Measurements from ENCODE around the gene CDK2. TPM values are rescaled to one million over a fixed set of nuclear protein-coding genes. Genes with fewer than 3 reads are reported as not detected.
A peak's percentile ranks its signal among the peaks of the same experiment; 100 is the strongest.

The CDK2 gene
- polyA plus RNA-seq, 1 donor from 2014 or later = 2.6 TPM

DNA sequence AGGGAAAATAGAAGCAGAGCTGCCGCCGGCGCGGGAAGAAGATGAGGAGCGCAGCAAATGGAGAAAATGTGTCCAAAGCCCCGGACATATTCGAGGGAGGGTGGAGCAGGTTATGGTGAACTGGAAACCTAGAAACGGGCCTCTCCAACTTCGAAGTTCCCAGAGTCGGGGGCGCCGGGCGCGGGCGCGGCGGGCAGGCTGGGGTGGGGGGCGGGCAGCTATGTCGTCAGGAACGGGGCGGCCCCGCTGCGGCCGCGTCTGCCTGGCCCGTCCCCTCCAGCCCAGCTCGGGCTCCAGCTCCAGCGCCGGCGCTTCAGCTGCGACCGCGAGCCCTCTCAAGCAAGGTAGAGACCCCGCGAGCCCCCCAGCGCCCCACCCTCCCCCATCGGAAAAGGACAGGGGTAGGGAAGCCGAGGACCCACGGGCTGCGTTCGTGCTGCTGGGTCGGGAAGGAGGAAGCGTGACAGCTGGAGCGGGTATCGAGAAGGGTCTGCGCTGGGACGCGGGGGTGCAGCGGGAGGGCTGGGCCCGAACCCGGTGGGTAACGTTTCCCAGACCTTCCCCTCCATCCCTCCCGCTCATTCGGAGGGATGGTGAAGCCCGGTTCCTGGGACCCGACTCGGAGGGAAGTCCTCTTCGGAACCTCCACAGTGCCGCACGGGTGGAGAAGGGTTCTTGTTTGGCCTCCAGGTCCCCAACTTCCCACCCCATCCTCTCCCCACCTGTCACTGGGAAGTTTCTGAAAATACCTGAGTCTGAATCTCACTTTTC is 34.7 kb upstream of the CDK2 start:
- H3K9ac ChIP-seq (ENCODE audit: low read length) = peak overlapping the region; percentile 55
- no peaks in the 10 kb centered on the region for H3K36me3 ChIP-seq (ENCODE audit: insufficient read depth, low read length)
- peak overlapping the region; percentile 2 for H2AFZ ChIP-seq (ENCODE audit: low read depth, low read length)
- H3K4me2 ChIP-seq (ENCODE audit: low read length) = peak overlapping the region; percentile 53
- peaks cover 40% of the 10 kb centered on the region for H3K27me3 ChIP-seq (ENCODE audit: insufficient read depth, low read depth, low read length)
- no peaks in the 10 kb centered on the region for H4K20me1 ChIP-seq (ENCODE audit: insufficient read depth)
- H3K9me2 ChIP-seq (ENCODE audit: insufficient read depth, low read length) = no peaks in the 10 kb centered on the region
- H3K27ac ChIP-seq (ENCODE audit: low read length) = no peak overlapping the region
- no peaks in the 10 kb centered on the region for H3F3A ChIP-seq (ENCODE audit: insufficient read depth, low read length, poor library complexity, severe bottlenecking)
- peaks cover 6% of the 10 kb centered on the region for H3K79me2 ChIP-seq (replicated peaks; ENCODE audit: insufficient read depth, low read length)
- TF ChIP-seq, protein P1, sequence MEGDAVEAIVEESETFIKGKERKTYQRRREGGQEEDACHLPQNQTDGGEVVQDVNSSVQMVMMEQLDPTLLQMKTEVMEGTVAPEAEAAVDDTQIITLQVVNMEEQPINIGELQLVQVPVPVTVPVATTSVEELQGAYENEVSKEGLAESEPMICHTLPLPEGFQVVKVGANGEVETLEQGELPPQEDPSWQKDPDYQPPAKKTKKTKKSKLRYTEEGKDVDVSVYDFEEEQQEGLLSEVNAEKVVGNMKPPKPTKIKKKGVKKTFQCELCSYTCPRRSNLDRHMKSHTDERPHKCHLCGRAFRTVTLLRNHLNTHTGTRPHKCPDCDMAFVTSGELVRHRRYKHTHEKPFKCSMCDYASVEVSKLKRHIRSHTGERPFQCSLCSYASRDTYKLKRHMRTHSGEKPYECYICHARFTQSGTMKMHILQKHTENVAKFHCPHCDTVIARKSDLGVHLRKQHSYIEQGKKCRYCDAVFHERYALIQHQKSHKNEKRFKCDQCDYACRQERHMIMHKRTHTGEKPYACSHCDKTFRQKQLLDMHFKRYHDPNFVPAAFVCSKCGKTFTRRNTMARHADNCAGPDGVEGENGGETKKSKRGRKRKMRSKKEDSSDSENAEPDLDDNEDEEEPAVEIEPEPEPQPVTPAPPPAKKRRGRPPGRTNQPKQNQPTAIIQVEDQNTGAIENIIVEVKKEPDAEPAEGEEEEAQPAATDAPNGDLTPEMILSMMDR (IDR thresholded peaks at IDR 0.05; ENCODE audit: poor library complexity, severe bottlenecking) = no peak
- TF ChIP-seq SMC3 (conservative IDR thresholded peaks at IDR 0.05; ENCODE audit: poor library complexity) (no peak), TAF1 (IDR thresholded peaks at IDR 0.05; ENCODE audit: low read depth) (no peak), RAD21 (conservative IDR thresholded peaks at IDR 0.05) (no peak), POLR2AphosphoS5 (IDR thresholded peaks at IDR 0.05) (no peak), EZH2 (IDR thresholded peaks at IDR 0.05; ENCODE audit: borderline replicate concordance, insufficient read depth, low read length, poor library complexity, severe bottlenecking) (no peak), MXI1 (conservative IDR thresholded peaks at IDR 0.05; ENCODE audit: poor library complexity, severe bottlenecking) (no peak), EP300 (conservative IDR thresholded peaks at IDR 0.05; ENCODE audit: poor library complexity, severe bottlenecking) (no peak)
- TF ChIP-seq, protein P2, sequence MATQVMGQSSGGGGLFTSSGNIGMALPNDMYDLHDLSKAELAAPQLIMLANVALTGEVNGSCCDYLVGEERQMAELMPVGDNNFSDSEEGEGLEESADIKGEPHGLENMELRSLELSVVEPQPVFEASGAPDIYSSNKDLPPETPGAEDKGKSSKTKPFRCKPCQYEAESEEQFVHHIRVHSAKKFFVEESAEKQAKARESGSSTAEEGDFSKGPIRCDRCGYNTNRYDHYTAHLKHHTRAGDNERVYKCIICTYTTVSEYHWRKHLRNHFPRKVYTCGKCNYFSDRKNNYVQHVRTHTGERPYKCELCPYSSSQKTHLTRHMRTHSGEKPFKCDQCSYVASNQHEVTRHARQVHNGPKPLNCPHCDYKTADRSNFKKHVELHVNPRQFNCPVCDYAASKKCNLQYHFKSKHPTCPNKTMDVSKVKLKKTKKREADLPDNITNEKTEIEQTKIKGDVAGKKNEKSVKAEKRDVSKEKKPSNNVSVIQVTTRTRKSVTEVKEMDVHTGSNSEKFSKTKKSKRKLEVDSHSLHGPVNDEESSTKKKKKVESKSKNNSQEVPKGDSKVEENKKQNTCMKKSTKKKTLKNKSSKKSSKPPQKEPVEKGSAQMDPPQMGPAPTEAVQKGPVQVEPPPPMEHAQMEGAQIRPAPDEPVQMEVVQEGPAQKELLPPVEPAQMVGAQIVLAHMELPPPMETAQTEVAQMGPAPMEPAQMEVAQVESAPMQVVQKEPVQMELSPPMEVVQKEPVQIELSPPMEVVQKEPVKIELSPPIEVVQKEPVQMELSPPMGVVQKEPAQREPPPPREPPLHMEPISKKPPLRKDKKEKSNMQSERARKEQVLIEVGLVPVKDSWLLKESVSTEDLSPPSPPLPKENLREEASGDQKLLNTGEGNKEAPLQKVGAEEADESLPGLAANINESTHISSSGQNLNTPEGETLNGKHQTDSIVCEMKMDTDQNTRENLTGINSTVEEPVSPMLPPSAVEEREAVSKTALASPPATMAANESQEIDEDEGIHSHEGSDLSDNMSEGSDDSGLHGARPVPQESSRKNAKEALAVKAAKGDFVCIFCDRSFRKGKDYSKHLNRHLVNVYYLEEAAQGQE (IDR thresholded peaks at IDR 0.05; ENCODE audit: borderline replicate concordance) = no peak
- H3K9me3 ChIP-seq (ENCODE audit: low read length) = no peaks in the 10 kb centered on the region
- H3K4me3 ChIP-seq (ENCODE audit: low read length) = peak overlapping the region; percentile 67

DNA sequence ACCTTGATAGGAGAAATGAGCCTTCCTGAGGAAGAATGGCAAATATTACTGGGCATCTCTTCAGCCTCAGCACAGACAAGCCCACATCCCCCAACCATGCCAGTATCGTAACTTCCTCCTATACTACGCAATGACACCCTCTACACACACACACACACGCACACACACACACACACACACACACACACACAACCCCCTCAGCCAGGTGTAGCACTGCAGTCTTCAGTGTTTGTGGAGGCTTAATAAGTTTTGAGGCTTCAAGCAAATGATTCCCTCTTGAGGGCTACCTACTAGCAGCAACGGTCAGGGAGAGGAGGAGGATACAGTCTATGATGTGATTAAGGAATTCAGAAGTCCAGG is 34.1 kb upstream of the CDK2 start:
- TF ChIP-seq RAD21 (conservative IDR thresholded peaks at IDR 0.05) (no peak), EP300 (conservative IDR thresholded peaks at IDR 0.05; ENCODE audit: poor library complexity, severe bottlenecking) (no peak), EZH2 (IDR thresholded peaks at IDR 0.05; ENCODE audit: borderline replicate concordance, insufficient read depth, low read length, poor library complexity, severe bottlenecking) (no peak), MXI1 (conservative IDR thresholded peaks at IDR 0.05; ENCODE audit: poor library complexity, severe bottlenecking) (no peak)
- TF ChIP-seq, protein P1 (IDR thresholded peaks at IDR 0.05; ENCODE audit: poor library complexity, severe bottlenecking) = no peak
- no peak overlapping the region for H2AFZ ChIP-seq (ENCODE audit: low read depth, low read length)

More for the DNA sequence above, 34.1 kb upstream of the CDK2 start:
- H3K9me2 ChIP-seq (ENCODE audit: insufficient read depth, low read length) = no peaks in the 10 kb centered on the region
- no peak overlapping the region for H3K9ac ChIP-seq (ENCODE audit: low read length)
- no peaks in the 10 kb centered on the region for H3K9me3 ChIP-seq (ENCODE audit: low read length)
- H3F3A ChIP-seq (ENCODE audit: insufficient read depth, low read length, poor library complexity, severe bottlenecking) = no peaks in the 10 kb centered on the region
- peaks cover 6% of the 10 kb centered on the region for H3K79me2 ChIP-seq (replicated peaks; ENCODE audit: insufficient read depth, low read length)
- H3K27me3 ChIP-seq (ENCODE audit: insufficient read depth, low read depth, low read length) = peaks cover 40% of the 10 kb centered on the region
- peak overlapping the region; percentile 35 for H3K4me2 ChIP-seq (ENCODE audit: low read length)
- H3K4me3 ChIP-seq (ENCODE audit: low read length) = peak overlapping the region; percentile 67
- H4K20me1 ChIP-seq (ENCODE audit: insufficient read depth) = no peaks in the 10 kb centered on the region
- H3K27ac ChIP-seq (ENCODE audit: low read length) = no peak overlapping the region
- no peaks in the 10 kb centered on the region for H3K36me3 ChIP-seq (ENCODE audit: insufficient read depth, low read length)

Measured in neural cell (in vitro differentiated cells).